Caco-2 (cell line): ENCODE results near the gene PPP2R5C. TPM values are rescaled to one million over a fixed set of nuclear protein-coding genes. Genes with fewer than 3 reads are reported as not detected.

Experiments used
- BruUV-seq: library from RNA; stranded (reverse); fragments of 400-500 nt; replicated peaks from 2 replicates; lab custom pipeline; 2021; lab: Mats Ljungman, UMichigan
- CTCF ChIA-PET: fragments of 300-600 bp; sonication (Branson Sonifier 250); formaldehyde crosslinking; loops from one replicate; lab custom pipeline; 2022; ENCODE audit warnings: antibody characterized with exemption; lab: Charles Lee
- POLR2A ChIA-PET: fragments of 300-600 bp; sonication (Branson Sonifier 250); formaldehyde crosslinking; loops from one replicate; lab custom pipeline; 2022; ENCODE audit warnings: antibody characterized with exemption; lab: Charles Lee
- DNase-seq, 2 experiments: peaks; one replicate each; pipeline versions ENCODE4 v3.0.0 to v3.0.0-alpha.2; 2020 to 2022
- H3K27me3 ChIP-seq: replicated peaks from 2 replicates; pipeline ENCODE4 v1.6.0; 2011; ENCODE audit warnings: low read length; ENCODE audit not compliant: control insufficient read depth, insufficient read depth
- H3K36me3 ChIP-seq: 2 replicates; pipeline ENCODE4 v1.5.1; 2011; ENCODE audit warnings: low read length; ENCODE audit not compliant: control insufficient read depth, insufficient read depth
- H3K4me1 ChIP-seq: fragments of 250-450 bp; sonication (Bioruptor Pico); 2 replicates; pipeline ENCODE4 v1.5.1; 2020; ENCODE audit warnings: mild to moderate bottlenecking
- H3K4me3 ChIP-seq: 2 replicates; pipeline ENCODE4 v1.5.1; 2011; ENCODE audit warnings: low read depth, mild to moderate bottlenecking, control low read depth, low read length
- H3K9me3 ChIP-seq: fragments of 250-450 bp; sonication (Bioruptor Pico); 2 replicates; pipeline ENCODE4 v1.5.1; 2020; ENCODE audit warnings: mild to moderate bottlenecking, moderate library complexity
- H3K27ac Mint-ChIP-seq: one replicate; pipeline ENCODE4 v1.8.0; 2022; ENCODE audit warnings: mixed read lengths; ENCODE audit not compliant: unreplicated experiment
- H3K27me3 Mint-ChIP-seq: one replicate; pipeline ENCODE4 v1.8.0; 2022; ENCODE audit warnings: mixed read lengths; ENCODE audit not compliant: insufficient read depth, unreplicated experiment
- H3K36me3 Mint-ChIP-seq: one replicate; pipeline ENCODE4 v1.8.0; 2022; ENCODE audit warnings: mild to moderate bottlenecking, mixed read lengths; ENCODE audit not compliant: insufficient read depth, unreplicated experiment
- H3K4me1 Mint-ChIP-seq: one replicate; pipeline ENCODE4 v1.8.0; 2022; ENCODE audit warnings: low read depth, mixed read lengths; ENCODE audit not compliant: unreplicated experiment
- H3K4me3 Mint-ChIP-seq: one replicate; pipeline ENCODE4 v1.8.0; 2022; ENCODE audit warnings: mild to moderate bottlenecking, moderate library complexity, mixed read lengths; ENCODE audit not compliant: unreplicated experiment
- H3K9me3 Mint-ChIP-seq: one replicate; pipeline ENCODE4 v1.8.0; 2022; ENCODE audit warnings: mixed read lengths; ENCODE audit not compliant: unreplicated experiment
- intact Hi-C: fragments of 100-400 bp; cut with micrococcal nuclease; formaldehyde crosslinking; loops from one replicate; pipeline ENCODE4 v1.10.0; 2022; ENCODE audit not compliant: unreplicated experiment
- total RNA-seq: library from RNA; stranded (reverse); gene quantifications from 2 replicates; pipeline ENCODE4 v1.2.3, GENCODE V29; 2022
- TF ChIP-seq, protein P1 (sequence below), 2 experiments: fragments of 200-600 bp in 1 of 2; IDR thresholded peaks; 1 replicate in 1 of 2; 2 replicates in 1 of 2; pipeline versions ENCODE4 v1.5.1 to v1.8.0; 2011 to 2022; ENCODE audit warnings: antibody characterized with exemption in 1 of 2, control low read depth in 1 of 2, inconsistent platforms in 1 of 2, low read depth in 1 of 2, low read length in 1 of 2, mild to moderate bottlenecking in 1 of 2, moderate library complexity in 1 of 2; ENCODE audit not compliant: insufficient read depth in 1 of 2, severe bottlenecking in 1 of 2, unreplicated experiment in 1 of 2

Gene PPP2R5C
- total RNA-seq, 1 experiment from 2014 or later: 97.5 TPM

DNA sequence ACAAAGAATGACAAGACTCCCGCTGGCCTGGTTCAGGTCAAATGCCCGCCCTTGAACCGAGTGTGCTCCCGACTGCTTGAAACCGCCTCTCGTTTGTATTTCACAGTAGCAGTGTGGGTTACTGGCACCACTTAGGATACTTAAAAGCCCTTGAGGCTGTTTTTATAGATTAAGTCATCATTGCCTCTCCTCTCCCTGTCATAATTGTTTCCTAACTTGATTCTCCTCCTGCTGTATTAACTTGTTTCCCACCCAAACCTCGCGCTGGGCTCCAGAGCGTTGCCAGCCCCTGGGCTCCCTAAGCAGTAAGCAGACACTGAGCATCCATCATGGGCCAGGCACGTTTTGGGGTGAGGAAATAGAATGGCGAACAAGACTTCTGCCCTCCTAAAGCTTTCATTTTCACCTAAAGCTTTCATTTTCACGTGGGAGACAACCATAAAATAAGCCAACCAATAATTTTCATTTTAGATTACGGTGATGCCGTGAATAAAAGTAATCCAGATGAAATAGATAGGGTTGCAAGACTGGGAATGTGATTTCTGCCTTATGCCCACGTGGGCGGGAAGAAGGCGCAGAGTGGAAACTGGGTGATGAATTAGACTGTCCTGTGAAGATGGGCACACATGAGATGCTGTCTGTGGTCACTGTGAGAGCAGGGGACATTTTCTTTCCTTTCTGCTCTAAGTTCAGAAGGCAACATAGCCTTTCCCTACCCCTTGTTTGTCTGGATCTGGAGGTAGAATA is 97.5 kb downstream of the PPP2R5C start:
- H3K27ac Mint-ChIP-seq: no peak overlapping the region
- ChIA-PET CTCF (interaction anchor here (0.7 kb wide), 1 partner anchor 1762 kb away, joined by 3 read pairs; no protein-coding TSS in a partner anchor), POLR2A (interaction anchor here (0.7 kb wide), 1 partner anchor 50 kb away, joined by 3 read pairs; no protein-coding TSS in a partner anchor)
- H3K4me1 Mint-ChIP-seq: no peaks in the 10 kb centered on the region
- H3K27me3 ChIP-seq: no peaks in the 10 kb centered on the region
- no TSS peak for BruUV-seq
- no peak for DNase-seq
- H3K4me3 Mint-ChIP-seq: no peak overlapping the region
- no peaks in the 10 kb centered on the region for H3K9me3 Mint-ChIP-seq
- peaks cover 16% of the 10 kb centered on the region for H3K36me3 Mint-ChIP-seq
- H3K36me3 ChIP-seq: no peaks in the 10 kb centered on the region
- H3K4me3 ChIP-seq: no peak overlapping the region
- intact Hi-C loops: no loop called here
- no peaks in the 10 kb centered on the region for H3K4me1 ChIP-seq
- H3K27me3 Mint-ChIP-seq: no peaks in the 10 kb centered on the region
- TF ChIP-seq, protein P1, sequence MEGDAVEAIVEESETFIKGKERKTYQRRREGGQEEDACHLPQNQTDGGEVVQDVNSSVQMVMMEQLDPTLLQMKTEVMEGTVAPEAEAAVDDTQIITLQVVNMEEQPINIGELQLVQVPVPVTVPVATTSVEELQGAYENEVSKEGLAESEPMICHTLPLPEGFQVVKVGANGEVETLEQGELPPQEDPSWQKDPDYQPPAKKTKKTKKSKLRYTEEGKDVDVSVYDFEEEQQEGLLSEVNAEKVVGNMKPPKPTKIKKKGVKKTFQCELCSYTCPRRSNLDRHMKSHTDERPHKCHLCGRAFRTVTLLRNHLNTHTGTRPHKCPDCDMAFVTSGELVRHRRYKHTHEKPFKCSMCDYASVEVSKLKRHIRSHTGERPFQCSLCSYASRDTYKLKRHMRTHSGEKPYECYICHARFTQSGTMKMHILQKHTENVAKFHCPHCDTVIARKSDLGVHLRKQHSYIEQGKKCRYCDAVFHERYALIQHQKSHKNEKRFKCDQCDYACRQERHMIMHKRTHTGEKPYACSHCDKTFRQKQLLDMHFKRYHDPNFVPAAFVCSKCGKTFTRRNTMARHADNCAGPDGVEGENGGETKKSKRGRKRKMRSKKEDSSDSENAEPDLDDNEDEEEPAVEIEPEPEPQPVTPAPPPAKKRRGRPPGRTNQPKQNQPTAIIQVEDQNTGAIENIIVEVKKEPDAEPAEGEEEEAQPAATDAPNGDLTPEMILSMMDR (IDR thresholded peaks at IDR 0.05; ENCODE audit: insufficient read depth in 1 of 2, low read depth in 1 of 2, low read length in 1 of 2, severe bottlenecking in 1 of 2, unreplicated experiment in 1 of 2): no peak
- H3K9me3 ChIP-seq: no peaks in the 10 kb centered on the region

DNA sequence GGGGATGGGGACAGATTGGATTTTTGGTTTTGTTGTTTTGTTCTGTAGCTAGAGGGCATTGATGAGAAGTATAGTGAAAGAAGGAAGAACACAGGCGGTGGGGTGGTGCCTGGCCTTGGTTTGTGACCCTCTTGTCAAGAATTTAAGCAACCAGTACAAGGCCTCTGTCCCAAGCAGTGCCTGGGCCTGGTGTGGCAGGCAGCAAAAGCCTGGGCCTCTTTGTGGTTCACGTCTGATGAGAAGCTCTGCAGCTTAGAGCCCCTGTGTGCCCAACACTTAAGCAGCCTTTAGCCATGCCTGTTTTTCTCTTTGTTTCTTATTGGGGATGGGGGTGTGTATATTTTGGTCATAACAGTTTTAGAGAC is 98.0 kb downstream of the PPP2R5C start:
- H3K27ac Mint-ChIP-seq: no peak overlapping the region
- no TSS peak for BruUV-seq
- H3K9me3 Mint-ChIP-seq: no peaks in the 10 kb centered on the region
- H3K4me1 Mint-ChIP-seq: no peaks in the 10 kb centered on the region
- POLR2A ChIA-PET: interaction anchor here (0.7 kb wide), 1 partner anchor 51 kb away, joined by 3 read pairs; no protein-coding TSS in a partner anchor
- H3K36me3 Mint-ChIP-seq: peaks cover 20% of the 10 kb centered on the region
- no peak overlapping the region for H3K4me3 Mint-ChIP-seq
- no peaks in the 10 kb centered on the region for H3K27me3 Mint-ChIP-seq
- DNase-seq: no peak
- H3K27me3 ChIP-seq: no peaks in the 10 kb centered on the region
- CTCF ChIA-PET: interaction anchor here (0.7 kb wide), 1 partner anchor 1763 kb away, joined by 3 read pairs; no protein-coding TSS in a partner anchor
- no peaks in the 10 kb centered on the region for H3K36me3 ChIP-seq
- no peak overlapping the region for H3K4me3 ChIP-seq
- H3K9me3 ChIP-seq: no peaks in the 10 kb centered on the region
- TF ChIP-seq, protein P1 (IDR thresholded peaks at IDR 0.05; ENCODE audit: insufficient read depth in 1 of 2, low read depth in 1 of 2, low read length in 1 of 2, severe bottlenecking in 1 of 2, unreplicated experiment in 1 of 2): no peak
- intact Hi-C loops: no loop called here
- no peaks in the 10 kb centered on the region for H3K4me1 ChIP-seq

DNA sequence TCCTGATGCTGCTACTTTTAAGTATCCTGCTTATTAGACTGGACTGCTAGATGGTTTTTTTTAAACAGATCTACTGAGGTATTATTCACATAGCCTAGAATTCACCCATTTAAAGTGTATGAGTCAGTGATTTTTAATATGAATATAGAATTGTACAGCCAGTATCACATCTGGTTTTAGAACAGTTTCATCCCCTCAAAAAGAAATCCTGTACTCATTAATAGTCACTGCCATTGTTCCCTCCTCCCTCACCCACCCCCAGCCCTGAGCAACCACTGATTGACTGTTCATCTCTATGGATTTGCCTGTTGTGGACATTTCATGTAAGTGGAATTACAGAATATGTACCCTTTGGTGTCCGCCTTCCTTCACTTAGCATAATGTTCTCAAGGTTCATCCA is 98.4 kb downstream of the PPP2R5C start:
- H3K4me3 Mint-ChIP-seq: no peak overlapping the region
- TF ChIP-seq, protein P1 (IDR thresholded peaks at IDR 0.05; ENCODE audit: insufficient read depth in 1 of 2, low read depth in 1 of 2, low read length in 1 of 2, severe bottlenecking in 1 of 2, unreplicated experiment in 1 of 2): no peak
- ChIA-PET CTCF (interaction anchor here (0.7 kb wide), 1 partner anchor 1763 kb away, joined by 3 read pairs; no protein-coding TSS in a partner anchor), POLR2A (interaction anchor here (0.7 kb wide), 1 partner anchor 51 kb away, joined by 3 read pairs; no protein-coding TSS in a partner anchor)
- no peak overlapping the region for H3K27ac Mint-ChIP-seq
- H3K4me1 Mint-ChIP-seq: no peaks in the 10 kb centered on the region
- no peak for DNase-seq
- peaks cover 24% of the 10 kb centered on the region for H3K36me3 Mint-ChIP-seq
- H3K36me3 ChIP-seq: no peaks in the 10 kb centered on the region
- H3K4me3 ChIP-seq: no peak overlapping the region
- H3K4me1 ChIP-seq: no peaks in the 10 kb centered on the region
- H3K9me3 Mint-ChIP-seq: no peaks in the 10 kb centered on the region
- no peaks in the 10 kb centered on the region for H3K27me3 ChIP-seq
- H3K9me3 ChIP-seq: no peaks in the 10 kb centered on the region
- intact Hi-C loops: no loop called here
- no TSS peak for BruUV-seq
- no peaks in the 10 kb centered on the region for H3K27me3 Mint-ChIP-seq
